ENCODE results near the gene SH3BP2.

Gene SH3BP2

GRCh38 chr4:2807571-2807970, 14.7 kb downstream of the SH3BP2 start:
- TF ChIP-seq CREB5 (CRISPR knock-in tag; IDR thresholded peaks at IDR 0.05; ENCODE audit: low read depth) (no peak), POU6F1 (CRISPR knock-in tag; IDR thresholded peaks at IDR 0.05; ENCODE audit: borderline replicate concordance, low read depth) (no peak), TOX (CRISPR knock-in tag; IDR thresholded peaks at IDR 0.05; ENCODE audit: borderline replicate concordance) (no peak), ZC3H10 (CRISPR knock-in tag; IDR thresholded peaks at IDR 0.05) (no peak), PATZ1 (CRISPR knock-in tag; IDR thresholded peaks at IDR 0.05; ENCODE audit: borderline replicate concordance) (no peak), ZFP30 (CRISPR knock-in tag; IDR thresholded peaks at IDR 0.05) (no peak), GLIS3 (CRISPR knock-in tag; IDR thresholded peaks at IDR 0.05) (no peak), ISL1 (CRISPR knock-in tag; IDR thresholded peaks at IDR 0.05) (no peak), ZNF70 (CRISPR knock-in tag; IDR thresholded peaks at IDR 0.05) (no peak), CSRNP3 (CRISPR knock-in tag; IDR thresholded peaks at IDR 0.05) (no peak), PPARA (CRISPR knock-in tag; IDR thresholded peaks at IDR 0.05; ENCODE audit: borderline replicate concordance) (no peak), SNAI2 (CRISPR knock-in tag; IDR thresholded peaks at IDR 0.05) (no peak)
- no peak for ATAC-seq

GRCh38 chr4:2808001-2808400, 15.1 kb downstream of the SH3BP2 start:
- TF ChIP-seq ZC3H10 (CRISPR knock-in tag; IDR thresholded peaks at IDR 0.05) (no peak), SNAI2 (CRISPR knock-in tag; IDR thresholded peaks at IDR 0.05) (no peak), CSRNP3 (CRISPR knock-in tag; IDR thresholded peaks at IDR 0.05) (no peak), ZNF70 (CRISPR knock-in tag; IDR thresholded peaks at IDR 0.05) (no peak), ZNF565 (CRISPR knock-in tag; conservative IDR thresholded peaks at IDR 0.05; ENCODE audit: low read depth) (no peak), TCF4 (CRISPR knock-in tag; IDR thresholded peaks at IDR 0.05; ENCODE audit: borderline replicate concordance) (no peak), POU6F1 (CRISPR knock-in tag; IDR thresholded peaks at IDR 0.05; ENCODE audit: borderline replicate concordance, low read depth) (no peak), TSHZ2 (CRISPR knock-in tag; IDR thresholded peaks at IDR 0.05) (no peak)
- ATAC-seq: no peak

- no peak for ATAC-seq
- TF ChIP-seq ISL1 (CRISPR knock-in tag; IDR thresholded peaks at IDR 0.05): no peak
- TF ChIP-seq CSRNP3 (CRISPR knock-in tag; IDR thresholded peaks at IDR 0.05): no peak
- TF ChIP-seq BACH2 (CRISPR knock-in tag; IDR thresholded peaks at IDR 0.05; ENCODE audit: borderline replicate concordance): no peak
- TF ChIP-seq PATZ1 (CRISPR knock-in tag; IDR thresholded peaks at IDR 0.05; ENCODE audit: borderline replicate concordance): no peak
- no peak for TF ChIP-seq TOX (CRISPR knock-in tag; IDR thresholded peaks at IDR 0.05; ENCODE audit: borderline replicate concordance)
- TF ChIP-seq ZC3H10 (CRISPR knock-in tag; IDR thresholded peaks at IDR 0.05): no peak
- TF ChIP-seq ZFP30 (CRISPR knock-in tag; IDR thresholded peaks at IDR 0.05): no peak
- no peak for TF ChIP-seq ZNF70 (CRISPR knock-in tag; IDR thresholded peaks at IDR 0.05)
- TF ChIP-seq GLIS3 (CRISPR knock-in tag; IDR thresholded peaks at IDR 0.05): no peak
- TF ChIP-seq ZNF565 (CRISPR knock-in tag; conservative IDR thresholded peaks at IDR 0.05; ENCODE audit: low read depth): no peak
- no peak for TF ChIP-seq TCF4 (CRISPR knock-in tag; IDR thresholded peaks at IDR 0.05; ENCODE audit: borderline replicate concordance)
Measured at GRCh38 chr4:2809610-2810180, 16.8 kb downstream of the SH3BP2 start.

All from SK-N-SH treated with all-trans-retinoic acid at 6 μM for 48 hours (cell line).